HG02870 (cell line): Measurements from ENCODE around the gene NSUN2.
"Not testable (repeated sequence)": the region's sequence is repeated elsewhere in the genome, so short reads cannot be mapped to it uniquely, and the experiment has no call there.

ENCODE experiments used
- ATAC-seq: cut with Tn5 transposase; IDR thresholded peaks from one replicate; pipeline ENCODE4 v1.9.1; 2021; ENCODE audit warnings: mild to moderate bottlenecking, moderate library complexity; ENCODE audit not compliant: unreplicated experiment

The NSUN2 gene

DNA sequence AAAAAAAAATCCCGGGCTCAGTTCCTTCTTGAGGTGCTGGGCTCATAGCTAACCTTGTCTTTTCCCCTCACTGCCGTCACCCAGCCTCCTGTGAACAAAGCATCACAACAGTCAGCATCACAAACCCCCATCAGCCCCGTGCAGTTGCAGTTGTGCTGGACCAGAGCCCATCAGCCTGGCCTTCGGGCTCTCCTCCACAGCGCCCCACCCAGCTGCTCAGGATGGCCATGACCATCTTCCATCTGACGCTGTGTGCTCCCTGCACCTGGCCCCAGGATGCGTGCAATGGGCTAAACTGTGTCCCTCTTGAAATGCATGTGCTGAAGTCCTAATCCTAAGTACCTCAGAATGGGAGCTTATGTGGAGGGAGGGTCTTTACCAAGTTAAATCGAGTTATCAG is 48.1 kb downstream of the NSUN2 start:
- no peak for ATAC-seq

DNA sequence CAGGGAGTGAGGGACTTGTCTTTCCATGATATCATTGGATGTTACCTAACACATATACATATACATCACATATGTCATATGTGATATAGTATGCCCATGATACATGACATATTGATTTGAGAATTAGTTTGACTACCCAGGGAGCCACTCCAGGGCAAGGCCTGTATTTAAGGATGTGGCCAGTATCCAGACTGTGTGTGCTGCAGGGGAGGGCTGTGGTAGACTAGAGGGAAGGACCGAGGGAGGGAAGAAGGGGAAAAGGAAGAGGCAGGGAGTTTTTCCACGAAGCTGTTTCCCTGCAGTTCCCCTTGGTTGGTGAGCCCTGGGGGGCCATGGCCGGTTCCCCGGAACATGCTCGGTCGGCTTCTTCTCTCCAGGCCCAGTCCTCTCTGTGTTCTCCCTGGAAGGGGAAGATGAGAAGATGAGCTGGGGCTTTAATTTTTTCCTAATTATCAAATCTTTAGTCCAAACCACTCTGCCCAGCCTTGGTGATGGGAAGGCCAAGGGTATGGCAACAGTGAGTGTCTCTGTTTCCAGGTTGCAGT is 48.7 kb downstream of the NSUN2 start:
- no peak for ATAC-seq

DNA sequence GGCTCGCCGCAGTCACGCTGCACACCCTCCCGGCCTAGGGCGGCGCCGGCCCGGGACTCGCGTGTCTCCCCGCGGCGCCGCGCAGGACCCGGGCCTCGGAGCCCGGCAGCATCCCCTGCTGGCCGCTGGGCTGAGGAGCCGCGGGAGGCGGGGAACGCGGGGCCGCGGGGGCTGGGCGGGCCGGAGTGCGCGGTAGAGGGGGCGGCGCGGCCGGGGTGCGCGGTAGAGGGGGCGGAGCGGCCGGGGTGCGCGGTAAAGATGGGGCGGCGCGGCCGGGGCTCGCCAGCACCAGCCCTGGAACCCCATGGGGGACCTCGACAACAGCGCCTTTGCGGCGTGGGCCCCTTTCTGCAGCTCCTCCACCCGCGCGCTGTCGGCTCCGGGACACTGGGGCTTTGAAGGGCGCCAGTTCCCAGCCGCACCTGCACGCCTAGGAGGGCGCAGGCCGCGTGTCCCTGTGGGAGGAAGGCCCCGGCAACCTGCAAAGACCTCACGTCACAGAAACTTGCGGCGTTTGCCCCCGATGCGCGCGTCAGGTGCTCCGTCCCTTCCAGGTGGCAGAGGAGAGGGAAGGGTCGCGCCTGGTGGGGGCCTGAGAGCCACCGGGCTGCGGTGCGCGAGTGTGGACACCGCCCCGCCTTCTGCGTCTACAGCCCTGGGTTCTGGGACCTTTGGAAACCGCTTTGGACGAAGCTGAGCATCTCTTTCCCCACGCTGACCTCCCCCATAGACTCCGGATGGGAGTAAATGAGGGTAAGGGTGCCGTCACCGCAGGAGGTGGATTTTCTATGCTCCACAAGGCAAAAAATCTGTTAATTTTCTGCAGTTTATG is 49.6 kb downstream of the NSUN2 start:
- no peak for ATAC-seq

DNA sequence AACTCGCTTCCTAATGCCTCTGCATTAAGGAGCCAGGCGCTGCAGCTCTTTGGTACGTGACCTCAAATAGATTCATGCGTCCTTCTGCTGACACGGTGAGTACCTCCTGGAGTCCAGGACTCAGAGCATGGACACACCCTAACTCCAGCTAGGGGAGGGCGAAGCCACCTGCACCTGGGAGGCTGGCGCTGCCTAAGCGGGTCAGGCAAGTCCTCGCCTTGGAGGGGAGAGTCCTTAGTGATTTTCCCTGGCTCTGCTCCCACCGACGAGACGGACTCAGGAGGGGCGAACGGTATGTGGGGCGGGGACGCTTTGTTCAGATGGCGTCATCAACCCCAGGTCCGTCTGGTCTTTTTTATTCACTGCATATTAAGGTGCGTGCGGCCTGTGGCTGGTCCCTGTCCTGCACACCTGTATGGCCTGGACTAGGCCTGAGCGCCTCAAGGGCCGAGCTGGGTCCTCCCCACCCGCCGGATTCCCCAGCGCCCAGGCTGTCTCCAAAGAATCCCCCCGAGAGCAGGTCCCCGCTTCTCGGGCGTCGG is 50.3 kb downstream of the NSUN2 start:
- no peak for ATAC-seq

DNA sequence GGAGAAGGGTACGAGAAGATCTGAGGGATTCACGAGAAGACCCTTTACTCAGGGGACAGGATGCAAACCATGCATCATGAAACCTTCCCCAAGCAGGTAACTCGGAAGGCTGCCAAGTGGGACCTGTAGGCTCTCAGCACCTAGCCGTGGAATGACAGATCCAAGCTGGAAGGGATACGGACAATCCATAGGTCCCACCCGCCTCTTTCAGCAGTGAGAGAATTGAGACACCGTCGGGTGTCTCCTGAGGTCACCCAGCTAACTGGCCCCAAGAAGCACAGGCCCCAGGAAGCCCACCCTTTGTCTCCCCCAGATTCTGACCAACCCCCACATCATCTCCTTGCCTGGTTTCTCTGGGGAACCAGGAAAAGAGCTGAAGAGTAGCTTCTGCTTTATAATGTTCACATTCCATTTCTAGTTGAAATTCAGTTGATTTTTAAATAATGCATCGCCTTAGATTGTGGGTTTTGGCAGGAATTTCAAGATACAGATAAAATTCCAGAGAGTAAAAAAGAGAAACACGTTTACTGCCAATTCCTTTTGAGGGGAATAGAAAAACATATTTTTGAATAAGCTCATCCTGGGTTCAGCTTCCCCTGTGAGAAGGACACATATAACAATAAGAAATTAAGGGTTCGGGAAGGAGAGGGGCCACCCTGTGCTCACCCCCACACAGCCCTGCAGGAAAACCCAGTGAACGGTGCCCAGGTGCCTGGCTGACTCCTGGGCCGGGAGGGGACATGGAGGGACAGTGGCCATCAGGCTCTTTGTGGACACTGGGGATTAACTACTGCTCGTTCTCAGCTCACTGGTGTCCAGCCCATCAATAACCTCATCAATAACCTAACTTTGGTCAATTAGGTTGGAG is 51.1 kb downstream of the NSUN2 start:
- ATAC-seq: no peak

DNA sequence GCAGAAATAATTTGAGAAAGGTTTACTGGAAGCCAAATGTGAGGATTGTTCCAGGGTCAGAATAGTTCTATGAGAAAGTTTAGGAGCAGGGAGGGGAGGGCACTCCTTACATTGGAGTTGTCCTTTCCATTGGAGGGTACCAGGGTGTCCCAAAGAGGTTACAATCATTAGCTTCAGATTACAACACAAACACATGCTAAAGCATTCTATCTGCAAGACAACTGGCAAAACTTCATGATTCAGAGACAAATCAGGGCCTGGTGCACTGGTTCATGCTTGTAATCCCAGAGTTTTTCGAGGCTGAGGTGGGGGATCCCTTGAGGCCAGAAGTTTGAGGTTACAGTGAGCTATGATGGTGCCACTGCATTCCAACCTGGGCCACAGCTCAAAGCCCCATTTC is 51.8 kb downstream of the NSUN2 start:
- no peak for ATAC-seq

DNA sequence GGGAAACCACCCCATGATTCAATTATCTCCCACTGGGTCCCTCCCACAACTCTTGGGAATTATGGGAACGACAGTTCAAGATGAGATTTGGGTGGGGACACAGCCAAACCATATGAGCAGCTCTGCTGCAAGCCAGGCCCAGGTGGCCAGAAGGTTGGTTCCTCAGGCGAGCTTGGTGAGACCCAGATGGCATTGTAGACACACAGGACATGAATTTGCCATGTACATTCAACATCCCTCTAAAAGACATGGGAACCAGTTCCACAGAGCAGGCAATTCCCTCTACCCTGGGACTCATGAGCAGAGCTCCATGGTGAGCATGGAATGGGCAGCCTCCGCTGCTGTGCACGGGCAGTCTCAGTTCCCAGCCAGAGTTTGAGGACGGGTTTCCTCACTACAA is 53.3 kb downstream of the NSUN2 start:
- ATAC-seq: no peak

DNA sequence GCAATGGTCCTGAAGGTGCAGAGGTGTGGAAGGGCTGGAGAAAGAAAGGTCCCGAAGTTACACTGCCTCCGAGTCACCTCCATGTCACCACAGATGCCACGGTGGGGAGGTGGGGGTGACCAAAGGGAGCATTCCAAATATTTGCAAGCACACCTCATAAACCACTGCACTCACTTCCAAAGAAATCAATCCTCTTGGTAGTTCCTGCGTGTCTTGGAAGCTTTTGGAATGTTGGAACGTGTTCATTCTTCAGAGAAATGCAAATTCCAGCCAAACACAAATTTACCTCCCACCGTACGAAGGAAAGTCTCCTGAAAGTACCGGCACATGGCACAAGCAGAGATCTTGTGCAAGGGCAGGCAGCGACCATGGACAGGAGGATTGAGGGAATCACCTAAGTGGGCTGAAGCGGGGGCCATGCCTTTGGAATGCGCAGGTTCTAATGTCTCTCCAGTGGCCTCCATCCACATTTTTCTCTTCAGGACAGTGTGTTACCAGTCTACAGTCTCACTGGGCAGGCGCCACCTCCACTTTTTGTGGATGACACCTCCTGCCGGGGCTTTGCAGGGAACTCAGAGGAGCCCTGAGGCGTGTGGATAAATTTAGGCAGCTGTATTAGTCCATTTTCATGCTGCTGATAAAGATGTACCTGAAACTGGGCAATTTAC is 54.0 kb downstream of the NSUN2 start:
- ATAC-seq: no peak

DNA sequence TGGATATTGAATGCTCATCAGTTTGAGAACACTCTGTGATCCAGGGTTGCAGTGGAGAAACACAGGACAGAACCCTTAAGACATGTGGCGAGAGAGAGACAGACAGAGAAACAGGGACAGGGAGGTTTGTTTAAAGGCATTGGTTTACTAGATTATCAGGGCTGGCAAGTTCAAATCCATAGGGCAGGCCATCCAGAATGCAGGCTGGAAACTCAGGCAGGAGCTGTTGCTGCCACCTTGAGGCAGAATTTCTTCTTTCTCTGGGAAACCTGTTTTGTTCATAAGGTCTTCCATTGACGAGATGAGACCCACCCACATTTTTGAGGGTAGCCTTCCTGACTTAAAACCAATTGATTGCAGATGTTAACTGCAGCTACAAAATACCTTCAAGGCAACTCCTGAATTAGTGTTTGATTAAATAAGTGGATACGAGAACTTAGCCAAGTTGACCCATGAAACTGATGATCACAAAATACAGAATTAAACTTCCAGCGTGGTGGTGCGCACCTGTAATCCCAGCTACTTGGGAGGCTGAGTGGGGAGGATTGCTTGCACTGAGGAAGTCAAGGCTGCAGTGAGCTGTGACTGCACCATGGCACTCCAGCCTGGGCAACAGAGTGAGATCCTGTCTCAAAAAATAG is 55.9 kb downstream of the NSUN2 start:
- no peak for ATAC-seq

DNA sequence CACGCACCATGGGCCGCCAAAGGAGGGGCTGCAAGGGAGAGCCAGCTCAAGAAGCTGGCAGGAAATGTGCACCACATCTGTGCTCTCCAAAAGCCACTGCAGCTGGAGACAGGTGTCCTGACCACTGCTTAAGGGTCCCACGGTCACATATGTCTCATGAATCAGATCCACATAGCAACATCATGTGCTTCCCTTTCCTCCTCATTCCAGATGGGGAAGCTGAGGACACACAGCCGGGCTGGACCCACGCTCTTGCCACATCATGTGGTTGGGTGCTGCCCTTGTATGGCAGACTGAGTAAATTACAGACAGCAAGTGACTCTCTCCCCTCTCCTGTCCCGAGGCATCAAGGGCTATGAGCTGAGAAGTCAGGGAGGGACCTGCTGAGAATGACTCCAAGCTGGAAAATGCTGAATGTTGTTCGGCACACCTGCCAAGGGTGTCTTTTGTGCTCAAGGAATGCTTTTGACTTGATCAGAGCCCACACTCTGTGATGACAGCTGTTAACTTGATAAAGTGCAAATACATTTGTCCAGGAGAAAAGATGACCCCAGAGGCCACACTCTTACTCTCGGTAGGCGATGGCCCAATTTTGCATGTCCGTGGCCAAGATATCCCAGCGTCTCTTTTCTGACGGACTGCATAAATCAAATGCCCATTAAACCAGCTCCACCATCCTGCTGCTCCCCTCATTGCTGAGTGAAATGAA is 58.2 kb downstream of the NSUN2 start:
- ATAC-seq: no peak

DNA sequence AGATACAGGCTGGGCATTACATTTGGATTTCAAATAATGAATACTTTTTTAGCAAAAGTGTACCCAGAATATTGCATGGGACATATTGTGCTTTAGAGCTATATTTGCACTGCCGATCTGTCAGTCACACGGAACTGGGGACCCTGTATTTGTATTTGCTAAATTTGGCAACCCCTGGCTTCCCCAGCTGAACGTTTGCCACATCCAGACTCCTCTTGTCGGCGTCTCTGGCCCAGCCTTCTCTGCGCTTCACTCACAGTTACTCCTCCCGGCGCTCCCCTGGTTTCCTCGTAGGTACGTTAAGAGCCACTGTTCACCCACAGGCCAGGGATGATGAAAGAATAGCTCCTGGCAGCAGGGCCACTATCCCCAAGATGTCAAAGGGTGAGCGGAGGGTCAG is 58.7 kb downstream of the NSUN2 start:
- no peak for ATAC-seq

DNA sequence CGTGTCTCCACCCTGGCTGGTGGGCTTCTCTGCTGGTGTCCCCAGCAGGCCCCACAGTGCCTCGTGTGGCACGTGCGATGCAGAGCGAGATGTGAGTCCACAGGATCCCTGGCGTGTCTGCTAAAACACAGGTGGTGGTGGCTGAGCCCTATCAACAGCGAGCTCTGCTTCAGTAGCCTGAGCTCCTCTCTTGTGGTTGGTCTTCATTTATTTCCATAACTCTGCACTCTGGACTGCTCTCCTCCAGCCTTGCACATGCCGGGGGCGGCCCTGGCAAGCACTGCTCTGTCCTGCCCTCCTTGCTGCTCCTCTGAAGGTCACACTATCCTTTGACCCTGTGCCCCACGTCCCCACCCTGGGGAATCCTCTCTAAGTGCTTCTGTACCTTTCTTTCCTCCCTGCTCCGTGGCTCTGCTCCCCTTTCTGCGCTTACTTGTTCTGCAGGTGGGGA is 59.2 kb downstream of the NSUN2 start:
- no peak for ATAC-seq

DNA sequence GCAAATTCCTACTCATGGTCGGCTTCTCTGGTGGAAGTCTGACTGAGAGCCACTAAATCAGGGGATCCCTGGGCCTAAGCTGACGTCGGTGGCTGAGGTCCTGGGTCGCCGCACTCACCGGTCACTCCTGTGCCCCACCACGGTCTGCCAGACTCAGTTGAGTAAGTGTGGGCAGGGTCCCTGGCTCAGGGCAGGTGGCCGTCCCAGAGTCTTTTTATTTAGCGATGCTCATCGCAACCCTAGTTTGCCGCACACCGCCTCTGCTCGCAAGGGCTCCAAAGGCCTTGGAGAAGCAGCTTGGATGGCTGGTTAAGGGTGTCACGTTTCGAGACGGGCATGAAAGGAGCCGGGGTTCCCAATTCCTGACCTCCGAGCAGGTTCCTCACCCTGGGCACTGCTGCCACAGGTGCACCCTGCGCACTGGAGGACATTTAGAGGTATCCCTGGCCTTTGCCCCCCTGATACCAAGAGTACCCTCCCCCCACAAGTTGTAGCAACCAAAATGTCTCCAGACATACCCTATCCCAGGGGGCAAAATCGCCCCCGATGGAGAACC is 59.9 kb downstream of the NSUN2 start:
- ATAC-seq: no peak

DNA sequence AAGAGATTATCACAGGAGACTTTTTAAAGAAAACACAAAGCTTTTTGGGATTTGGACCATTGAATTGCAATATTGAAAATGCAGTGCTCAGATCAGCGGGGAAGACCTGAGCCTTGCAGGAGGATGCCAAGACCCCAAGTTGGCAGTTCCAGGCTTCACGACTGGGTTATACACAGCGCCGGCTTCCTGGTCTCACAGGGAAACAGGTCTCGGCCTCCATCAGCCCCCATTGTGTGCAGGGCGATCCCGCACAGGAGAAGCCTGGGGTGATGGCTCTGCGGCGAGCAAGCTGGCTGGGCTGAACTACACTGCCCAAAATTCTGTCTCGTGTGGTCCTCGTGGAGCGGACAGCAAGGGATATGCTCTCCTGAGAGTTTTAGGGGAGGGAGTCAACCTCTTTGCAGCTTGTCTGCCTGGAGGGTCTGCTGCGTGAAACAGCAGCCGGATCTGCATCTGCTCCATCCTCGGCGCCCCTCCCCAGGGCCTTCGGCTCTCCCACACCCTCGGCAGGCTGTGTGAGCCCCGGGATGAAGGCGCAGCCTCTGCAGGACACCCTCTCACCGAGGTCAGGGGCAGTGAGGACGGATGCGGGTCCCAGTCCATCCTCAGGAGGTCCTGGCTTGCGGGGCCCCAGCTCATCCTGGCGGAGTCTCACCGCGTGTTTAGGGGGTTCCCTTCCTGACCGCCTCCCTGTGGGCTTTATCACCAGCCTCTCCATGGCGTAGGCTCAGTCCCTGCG is 60.6 kb downstream of the NSUN2 start:
- no peak for ATAC-seq

DNA sequence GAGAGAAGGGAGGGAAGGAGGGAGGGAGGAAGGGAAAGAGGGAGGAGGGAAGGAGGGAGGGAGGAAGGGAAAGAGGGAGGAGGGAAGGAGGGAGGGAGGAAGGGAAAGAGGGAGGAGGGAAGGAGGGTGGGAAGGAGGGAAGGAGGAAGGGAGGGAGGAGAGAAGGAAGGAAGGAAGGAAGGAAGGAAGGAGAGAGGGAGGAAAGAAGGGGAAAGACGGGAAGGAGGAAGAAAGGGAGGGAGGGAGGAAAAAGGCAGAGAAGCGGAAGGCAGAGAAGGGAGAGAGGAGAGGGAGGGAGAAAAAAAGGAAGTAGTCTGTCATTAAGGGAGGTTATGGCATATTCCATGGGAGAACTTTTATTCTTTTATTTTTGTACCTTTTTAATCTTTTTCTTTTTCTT is 61.2 kb downstream of the NSUN2 start:
- ATAC-seq: not testable (repeated sequence)

DNA sequence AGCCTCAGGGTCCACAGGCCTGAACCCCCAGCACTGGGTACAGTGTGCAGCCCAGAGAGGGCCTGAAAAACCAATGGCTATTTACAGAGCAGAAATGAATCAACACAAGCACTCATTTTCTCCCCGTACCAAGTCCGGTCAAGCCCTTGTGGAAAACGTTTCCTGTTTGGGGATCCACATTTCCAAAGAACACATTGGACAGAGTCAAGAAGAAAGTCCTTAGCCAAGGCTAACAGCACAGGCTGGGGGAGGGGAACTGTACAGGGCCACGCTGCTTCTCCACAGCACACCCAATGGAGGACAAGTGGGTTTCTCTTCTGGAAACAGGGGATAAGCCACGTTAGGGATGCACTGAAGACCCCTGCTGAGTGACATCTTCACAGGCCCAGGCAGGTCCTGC is 62.3 kb downstream of the NSUN2 start:
- no peak for ATAC-seq

DNA sequence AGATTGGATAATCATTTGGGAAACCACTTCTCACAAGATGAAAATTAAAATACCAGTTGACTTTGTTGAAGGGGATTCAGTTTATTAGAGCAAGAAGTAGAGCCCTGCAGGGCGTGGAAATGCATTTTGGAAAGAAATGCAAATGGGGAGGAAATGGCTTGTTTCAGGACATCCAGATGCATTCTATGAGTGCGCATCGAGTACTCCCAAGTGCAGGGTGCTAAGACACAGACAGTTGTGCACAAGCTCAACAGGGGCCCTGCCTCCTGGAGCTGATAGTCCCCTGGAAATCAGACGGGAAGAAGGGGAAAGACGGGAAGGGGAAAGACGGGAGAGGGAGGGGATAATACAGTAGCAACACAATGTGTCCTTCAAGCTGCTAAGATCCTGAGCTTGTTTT is 64.0 kb downstream of the NSUN2 start:
- no peak for ATAC-seq

DNA sequence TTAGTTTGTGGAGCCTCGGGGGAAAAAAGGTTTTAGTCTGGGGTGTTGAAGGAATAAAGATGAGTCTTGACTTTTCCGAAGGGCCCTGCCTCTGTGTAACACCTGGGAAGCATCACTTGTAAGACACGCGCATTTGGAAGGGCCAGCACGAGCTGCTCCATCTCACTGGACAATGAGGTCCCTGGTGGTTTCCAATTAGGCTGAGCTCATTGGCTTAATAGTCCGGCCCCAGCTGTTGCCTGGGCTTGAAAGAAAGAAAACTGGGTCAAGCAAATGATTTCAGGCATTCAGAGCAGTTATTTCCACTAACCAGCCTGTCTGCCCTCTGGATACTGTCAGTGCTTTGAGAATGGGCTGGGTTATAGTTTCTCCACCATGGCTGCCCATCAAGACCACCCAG is 64.5 kb downstream of the NSUN2 start:
- ATAC-seq: no peak

DNA sequence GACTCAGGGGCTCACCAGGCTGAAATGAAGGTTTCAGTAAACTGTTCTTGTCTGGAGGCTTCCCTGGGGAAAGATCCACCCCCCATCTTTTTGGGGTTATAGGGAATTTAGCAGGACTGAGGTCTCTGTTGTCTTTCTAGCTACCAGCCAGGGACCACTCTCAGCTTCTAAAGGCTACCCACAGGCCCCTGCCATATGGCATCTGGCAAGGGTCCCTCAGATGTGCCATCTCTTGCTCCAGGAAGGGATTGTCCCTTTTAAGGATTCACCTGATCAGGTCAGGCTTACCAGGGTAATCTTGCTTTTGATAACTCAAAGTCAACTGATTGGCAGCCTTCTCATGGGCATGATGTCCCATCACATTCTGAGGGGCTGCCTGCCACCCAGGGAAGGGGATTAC is 65.0 kb downstream of the NSUN2 start:
- no peak for ATAC-seq
